NT2/D1 (cell line): Measurements from ENCODE around the gene PDS5B.

Experiments used
- YY1 ChIP-seq: IDR thresholded peaks from 2 replicates; pipeline ENCODE4 v1.6.1; 2011; ENCODE audit not compliant: insufficient read length, insufficient read depth
- ZNF274 ChIP-seq: IDR thresholded peaks from 2 replicates; pipeline ENCODE4 v1.6.1; 2011; ENCODE audit warnings: mild to moderate bottlenecking, low read depth, low read length

DNA sequence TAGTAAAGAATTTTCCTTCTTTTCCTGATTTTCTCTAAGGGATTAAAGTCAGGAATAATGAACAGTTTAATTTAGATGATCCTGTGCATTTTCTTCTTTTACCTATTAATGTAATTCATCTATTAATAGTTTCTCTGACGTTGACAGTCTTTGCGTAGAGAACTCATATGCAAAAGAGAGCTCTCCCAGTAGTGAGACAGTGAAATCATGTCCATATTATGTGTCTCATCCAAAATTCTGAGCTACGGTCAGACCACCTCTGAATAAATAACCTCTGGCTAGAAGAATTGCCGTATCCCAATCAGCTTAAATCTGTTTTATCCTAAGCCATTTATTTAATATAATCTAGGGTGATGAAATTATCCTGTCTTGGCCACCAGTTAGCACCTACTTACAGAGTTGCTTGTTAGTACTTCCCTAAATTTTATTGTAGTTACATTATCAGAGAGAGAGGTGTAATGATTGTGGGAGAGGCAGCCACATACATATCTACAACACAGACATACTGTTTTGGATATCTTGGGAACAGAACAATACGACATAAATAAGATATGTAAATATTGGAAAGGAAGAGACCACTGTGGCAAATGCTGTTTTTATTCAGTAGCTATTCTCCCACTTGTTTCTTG, 30.7 kb downstream of the PDS5B start:
- no peak for TF ChIP-seq ZNF274
- no peak for TF ChIP-seq YY1
